Spleen (tissue), 11 donors: ENCODE data around the gene BCO1. TPM values are rescaled to one million over a fixed set of nuclear protein-coding genes. Genes with fewer than 3 reads are reported as not detected.

ENCODE experiments used
- DNase-seq: peaks from one replicate; pipeline ENCODE4 v3.0.0-alpha.2; 2020
- H3K27ac ChIP-seq, 8 donors: fragments of 200-600 bp; sonication (generic) in 7 of 8; 1 replicate in 4 of 8; 2 replicates in 4 of 8; pipeline versions ENCODE4 v1.5.0 to v1.8.0; 2016 to 2021; ENCODE audit warnings: inconsistent platforms in 4 of 8, mild to moderate bottlenecking in 4 of 8, moderate library complexity in 1 of 8
- H3K27me3 ChIP-seq, 7 donors: fragments of 200-600 bp; sonication (generic) in 6 of 7; replicated peaks in 1 of 7; 1 replicate in 4 of 7; 2 replicates in 3 of 7; pipeline versions ENCODE4 v1.5.0 to v1.8.0; 2016 to 2021; ENCODE audit warnings: inconsistent platforms in 3 of 7, mild to moderate bottlenecking in 1 of 7
- H3K36me3 ChIP-seq, 6 donors: fragments of 200-600 bp; sonication (generic) in 5 of 6; 1 replicate in 4 of 6; 2 replicates in 2 of 6; pipeline versions ENCODE4 v1.5.0 to v1.8.0; 2016 to 2021; ENCODE audit warnings: inconsistent platforms in 2 of 6
- H3K4me1 ChIP-seq, 6 donors: fragments of 200-600 bp; sonication (generic) in 5 of 6; 1 replicate in 3 of 6; 2 replicates in 3 of 6; pipeline versions ENCODE4 v1.5.0 to v1.8.0; 2016 to 2021; ENCODE audit warnings: inconsistent platforms in 3 of 6
- H3K4me3 ChIP-seq, 8 donors: fragments of 200-600 bp; sonication (generic) in 7 of 8; 1 replicate in 4 of 8; 2 replicates in 4 of 8; pipeline versions ENCODE4 v1.5.0 to v1.8.0; 2016 to 2021; ENCODE audit warnings: inconsistent platforms in 4 of 8, mild to moderate bottlenecking in 4 of 8, moderate library complexity in 2 of 8
- H3K9me3 ChIP-seq, 8 donors: fragments of 200-600 bp; sonication (generic) in 7 of 8; 1 replicate in 4 of 8; 2 replicates in 4 of 8; pipeline versions ENCODE4 v1.5.0 to v1.8.0; 2016 to 2021; ENCODE audit warnings: inconsistent platforms in 4 of 8
- CTCF ChIP-seq, 11 experiments: fragments of 200-600 bp in 7 of 11; fragments of 450-650 bp in 4 of 11; sonication (generic) in 4 of 11; IDR thresholded peaks in 8 of 11; conservative IDR thresholded peaks in 3 of 11; 1 replicate in 7 of 11; 2 replicates in 4 of 11; pipeline versions ENCODE4 v1.4.0 to v1.8.0; 2016 to 2021; ENCODE audit warnings: antibody characterized with exemption in 11 of 11, inconsistent platforms in 4 of 11, mild to moderate bottlenecking in 1 of 11
- POLR2A ChIP-seq, 3 donors: fragments of 450-650 bp; IDR thresholded peaks; one replicate each; pipeline ENCODE4 v1.5.1; 2017; ENCODE audit warnings: antibody characterized with exemption in 3 of 3, mild to moderate bottlenecking in 1 of 3
- POLR2AphosphoS5 ChIP-seq, 3 donors: sonication (generic); formaldehyde crosslinking; IDR thresholded peaks; one replicate each; pipeline ENCODE4 v1.5.1; 2017; ENCODE audit warnings: antibody characterized with exemption in 3 of 3
- WGBS, 5 donors: extraction: QIAGEN DNeasy Blood & Tissue Kit in 3 of 5; methylation state at CpG; one replicate each; pipeline versions ENCODE4 v1.1.5 to v1.1.7; 2013 to 2018; 5-methylcytosine and 5-hydroxymethylcytosine counted together
- intact Hi-C: fragments of 100-400 bp; cut with DNase I; formaldehyde crosslinking; loops from one replicate; pipeline ENCODE4 v1.15.0; 2023; ENCODE audit warnings: low total_unique reads
- polyA plus RNA-seq, 3 donors: library from polyadenylated mRNA; stranded (reverse); fragments of 200-250 nt; gene quantifications; one replicate each; pipeline ENCODE4 v1.2.1, GENCODE V29; 2013
- total RNA-seq, 7 donors: library from RNA; depleted of rRNA in 3 of 7; stranded (reverse); fragments of >200 nt in 3 of 7; fragmentation: NEBNext Ultra II Directional in 4 of 7; extraction: Animal tissue kit (Norgen Biotek cat#: 25700) in 4 of 7; gene quantifications; one replicate each; pipeline versions ENCODE4 v1.1.0 to v1.2.1, GENCODE V29; 2016 to 2021
- donor health status: healthy with polysubstance abuse.
- donor health status: DM: no; HTN: no; CAD: no; lungs with moderate emphysema.
- donor health status: DM: no; HTN: no; CAD: no.
- donor health status: Bipolar disorder and iron deficiency.
- donor health status: healthy.
- donor health status: DM: no; HTN: no; CAD: no.
- donor health status: DM: yes; HTN: yes; CAD: no.

Gene BCO1
- total and polyA plus RNA-seq, 10 donors: not detected

GRCh38 chr16:81266680-81267095 lies 28.2 kb downstream of the BCO1 start:
- H3K9me3 ChIP-seq: no peaks in the 10 kb centered on the region
- 53 to 68% (median 62%) methylated on average over 7 of the region's 7 CpGs for WGBS, 5 donors
- H3K4me3 ChIP-seq: no peak overlapping the region
- H3K27ac ChIP-seq: no peak overlapping the region
- intact Hi-C loops: no loop called here
- TF ChIP-seq POLR2AphosphoS5 (IDR thresholded peaks at IDR 0.05) (no peak), POLR2A (IDR thresholded peaks at IDR 0.05) (no peak), CTCF (IDR thresholded peaks at IDR 0.05 in 8 of 11, conservative IDR thresholded peaks at IDR 0.05 in 3 of 11) (no peak)
- H3K27me3 ChIP-seq: no peaks in the 10 kb centered on the region
- no peaks in the 10 kb centered on the region for H3K36me3 ChIP-seq
- no peaks in the 10 kb centered on the region for H3K4me1 ChIP-seq
- DNase-seq: no peak

GRCh38 chr16:81268509-81268908 lies 30.0 kb downstream of the BCO1 start:
- no peaks in the 10 kb centered on the region for H3K36me3 ChIP-seq
- H3K9me3 ChIP-seq: no peaks in the 10 kb centered on the region
- no peaks in the 10 kb centered on the region for H3K27me3 ChIP-seq
- H3K4me3 ChIP-seq: no peak overlapping the region
- H3K4me1 ChIP-seq: no peaks in the 10 kb centered on the region
- WGBS, 5 donors: 90 to 97% (median 92%) methylated on average over 5 of the region's 5 CpGs
- TF ChIP-seq CTCF (IDR thresholded peaks at IDR 0.05 in 8 of 11, conservative IDR thresholded peaks at IDR 0.05 in 3 of 11): no peak
- no peak for TF ChIP-seq POLR2AphosphoS5 (IDR thresholded peaks at IDR 0.05)
- no peak for TF ChIP-seq POLR2A (IDR thresholded peaks at IDR 0.05)
- intact Hi-C loops: no loop called here
- DNase-seq: no peak
- H3K27ac ChIP-seq: no peak overlapping the region

- intact Hi-C loops: no loop called here
- TF ChIP-seq POLR2A (IDR thresholded peaks at IDR 0.05) (no peak), CTCF (IDR thresholded peaks at IDR 0.05 in 8 of 11, conservative IDR thresholded peaks at IDR 0.05 in 3 of 11) (no peak), POLR2AphosphoS5 (IDR thresholded peaks at IDR 0.05) (no peak)
- Histone ChIP-seq H3K4me1 (no peaks in the 10 kb centered on the region), H3K4me3 (no peak overlapping the region), H3K27me3 (no peaks in the 10 kb centered on the region), H3K36me3 (no peaks in the 10 kb centered on the region), H3K27ac (peak overlapping the region in 1 of 8 donors; percentile 37), H3K9me3 (no peaks in the 10 kb centered on the region)
- WGBS, 5 donors: 51 to 85% (median 79%) methylated on average over 9 to 10 of the region's 10 CpGs
- no peak for DNase-seq
Measured at GRCh38 chr16:81273223-81273950, 34.9 kb downstream of the BCO1 start.

- Histone ChIP-seq H3K27ac (peak overlapping the region in 1 of 8 donors; percentile 38), H3K27me3 (no peaks in the 10 kb centered on the region), H3K4me3 (no peak overlapping the region), H3K9me3 (no peaks in the 10 kb centered on the region), H3K36me3 (no peaks in the 10 kb centered on the region), H3K4me1 (no peaks in the 10 kb centered on the region)
- TF ChIP-seq POLR2A (IDR thresholded peaks at IDR 0.05): no peak
- no peak for TF ChIP-seq POLR2AphosphoS5 (IDR thresholded peaks at IDR 0.05)
- TF ChIP-seq CTCF (IDR thresholded peaks at IDR 0.05 in 8 of 11, conservative IDR thresholded peaks at IDR 0.05 in 3 of 11): no peak
- no peak for DNase-seq
- WGBS, 5 donors: 61 to 76% (median 69%) methylated on average over 5 to 9 of the region's 9 CpGs
- intact Hi-C loops: no loop called here
Measured at GRCh38 chr16:81275064-81275532, 36.6 kb downstream of the BCO1 start.
